ENCODE measurements around the gene DCP1B.

DNA sequence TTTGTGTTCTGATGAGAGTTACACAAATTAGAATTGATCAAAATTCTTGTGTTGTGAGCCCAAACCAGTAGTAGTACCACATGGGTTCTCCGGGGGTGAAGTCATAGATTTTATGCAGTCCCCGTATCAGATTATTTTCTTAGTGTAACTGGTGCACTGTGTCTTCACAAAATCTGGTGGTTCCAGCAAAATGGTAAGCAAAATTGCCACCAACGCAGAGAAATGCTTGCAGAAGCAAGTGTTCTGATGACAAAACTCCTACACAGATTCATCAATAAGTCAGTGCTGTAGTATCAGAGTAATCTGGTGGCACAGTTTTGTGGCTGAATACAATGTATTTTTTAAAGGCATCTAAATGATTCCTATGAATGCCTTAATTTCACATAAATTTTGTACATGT is 84.5 kb downstream of the DCP1B start:
- TF ChIP-seq, protein P1, sequence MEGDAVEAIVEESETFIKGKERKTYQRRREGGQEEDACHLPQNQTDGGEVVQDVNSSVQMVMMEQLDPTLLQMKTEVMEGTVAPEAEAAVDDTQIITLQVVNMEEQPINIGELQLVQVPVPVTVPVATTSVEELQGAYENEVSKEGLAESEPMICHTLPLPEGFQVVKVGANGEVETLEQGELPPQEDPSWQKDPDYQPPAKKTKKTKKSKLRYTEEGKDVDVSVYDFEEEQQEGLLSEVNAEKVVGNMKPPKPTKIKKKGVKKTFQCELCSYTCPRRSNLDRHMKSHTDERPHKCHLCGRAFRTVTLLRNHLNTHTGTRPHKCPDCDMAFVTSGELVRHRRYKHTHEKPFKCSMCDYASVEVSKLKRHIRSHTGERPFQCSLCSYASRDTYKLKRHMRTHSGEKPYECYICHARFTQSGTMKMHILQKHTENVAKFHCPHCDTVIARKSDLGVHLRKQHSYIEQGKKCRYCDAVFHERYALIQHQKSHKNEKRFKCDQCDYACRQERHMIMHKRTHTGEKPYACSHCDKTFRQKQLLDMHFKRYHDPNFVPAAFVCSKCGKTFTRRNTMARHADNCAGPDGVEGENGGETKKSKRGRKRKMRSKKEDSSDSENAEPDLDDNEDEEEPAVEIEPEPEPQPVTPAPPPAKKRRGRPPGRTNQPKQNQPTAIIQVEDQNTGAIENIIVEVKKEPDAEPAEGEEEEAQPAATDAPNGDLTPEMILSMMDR (IDR thresholded peaks at IDR 0.05): no peak
- TF ChIP-seq POLR2A (IDR thresholded peaks at IDR 0.05): no peak
